Gastroesophageal sphincter (tissue), 4 donors: ENCODE measurements around the gene CLDN14. TPM values are rescaled to one million over a fixed set of nuclear protein-coding genes. Genes with fewer than 3 reads are reported as not detected.
"Not testable (repeated sequence)": the region's sequence is repeated elsewhere in the genome, so short reads cannot be mapped to it uniquely, and the experiment has no call there.

Experiments
- ATAC-seq: fragments of 150-250 bp; one replicate; pipeline ENCODE4 v1.9.1; 2016; ENCODE audit warnings: mild to moderate bottlenecking, moderate library complexity
- H3K27ac ChIP-seq, 4 donors: fragments of 200-600 bp; sonication (generic) in 3 of 4; 1 replicate in 3 of 4; 2 replicates in 1 of 4; pipeline ENCODE4 v1.5.1; 2016 to 2019
- H3K27me3 ChIP-seq: fragments of 200-600 bp; sonication (generic); one replicate; pipeline ENCODE4 v1.5.1; 2019
- H3K36me3 ChIP-seq, 2 donors: fragments of 200-600 bp; sonication (generic); one replicate each; pipeline ENCODE4 v1.5.1; 2019; ENCODE audit warnings: control low read depth in 1 of 2
- H3K4me1 ChIP-seq, 3 donors: fragments of 200-600 bp; sonication (generic); 1 replicate in 2 of 3; 2 replicates in 1 of 3; pipeline ENCODE4 v1.5.1; 2016 to 2019; ENCODE audit warnings: control low read depth in 2 of 3
- H3K4me3 ChIP-seq, 2 donors: fragments of 200-600 bp; sonication (generic); one replicate each; pipeline ENCODE4 v1.5.1; 2019; ENCODE audit warnings: mild to moderate bottlenecking in 1 of 2, moderate library complexity in 1 of 2
- H3K9me3 ChIP-seq, 3 donors: fragments of 200-600 bp; sonication (generic); one replicate each; pipeline ENCODE4 v1.5.1; 2017 to 2019; ENCODE audit warnings: control low read depth in 2 of 3
- EP300 ChIP-seq: sonication (generic); formaldehyde crosslinking; IDR thresholded peaks from one replicate; pipeline ENCODE4 v1.6.1; 2017; ENCODE audit warnings: antibody characterized with exemption, mild to moderate bottlenecking
- POLR2A ChIP-seq, 2 donors: fragments of 450-650 bp; IDR thresholded peaks; one replicate each; pipeline ENCODE4 v1.6.1; 2017; ENCODE audit warnings: antibody characterized with exemption in 2 of 2, mild to moderate bottlenecking in 2 of 2, moderate library complexity in 1 of 2
- POLR2AphosphoS5 ChIP-seq: sonication (generic); formaldehyde crosslinking; IDR thresholded peaks from one replicate; pipeline ENCODE4 v1.6.1; 2017; ENCODE audit warnings: antibody characterized with exemption
- WGBS, 2 donors: methylation state at CpG; one replicate each; pipeline ENCODE4 v1.1.5; 2018; ENCODE audit warnings: low coverage in 1 of 2; 5-methylcytosine and 5-hydroxymethylcytosine counted together
- total RNA-seq, 4 donors: library from RNA; depleted of rRNA; stranded (reverse); fragments of >200 nt; gene quantifications; one replicate each; pipeline ENCODE4 v1.1.0, GENCODE V29; 2016
- TF ChIP-seq, protein P1 (sequence below), 4 experiments: fragments of 200-600 bp in 2 of 4; fragments of 450-650 bp in 2 of 4; sonication (generic) in 1 of 4; IDR thresholded peaks; one replicate each; pipeline ENCODE4 v1.5.1; 2017 to 2019; ENCODE audit warnings: antibody characterized with exemption in 4 of 4, mild to moderate bottlenecking in 2 of 4, moderate library complexity in 2 of 4

Gene CLDN14
- total RNA-seq, 4 donors from 2014 or later, result 0.15 TPM; not detected in 3

DNA sequence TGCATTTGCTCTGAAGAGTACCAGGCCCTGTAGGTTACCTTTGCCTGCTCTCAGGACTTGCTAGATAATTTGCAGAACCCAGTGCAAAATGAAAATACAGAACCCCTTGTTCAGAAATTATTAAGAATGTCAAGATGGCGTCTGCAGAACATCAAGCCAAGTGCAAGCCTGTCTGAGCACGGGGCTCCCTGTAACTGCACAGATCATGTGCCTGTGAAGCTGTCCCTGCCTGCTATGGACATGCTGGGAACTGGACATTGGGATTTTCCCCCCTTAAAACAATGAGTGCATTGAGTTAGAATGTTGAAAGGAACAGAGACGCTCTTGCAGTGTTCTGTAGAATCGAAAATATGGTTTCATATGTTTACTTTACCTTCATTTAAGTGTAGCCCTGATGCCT lies 2.9 kb downstream of the CLDN14 start:
- H3K36me3 ChIP-seq, result no peaks in the 10 kb centered on the region
- no peak overlapping the region for H3K4me3 ChIP-seq
- H3K4me1 ChIP-seq, result no peaks in the 10 kb centered on the region
- TF ChIP-seq POLR2AphosphoS5 (no peak), EP300 (no peak), POLR2A (IDR thresholded peaks at IDR 0.05) (no peak)
- TF ChIP-seq, protein P1, sequence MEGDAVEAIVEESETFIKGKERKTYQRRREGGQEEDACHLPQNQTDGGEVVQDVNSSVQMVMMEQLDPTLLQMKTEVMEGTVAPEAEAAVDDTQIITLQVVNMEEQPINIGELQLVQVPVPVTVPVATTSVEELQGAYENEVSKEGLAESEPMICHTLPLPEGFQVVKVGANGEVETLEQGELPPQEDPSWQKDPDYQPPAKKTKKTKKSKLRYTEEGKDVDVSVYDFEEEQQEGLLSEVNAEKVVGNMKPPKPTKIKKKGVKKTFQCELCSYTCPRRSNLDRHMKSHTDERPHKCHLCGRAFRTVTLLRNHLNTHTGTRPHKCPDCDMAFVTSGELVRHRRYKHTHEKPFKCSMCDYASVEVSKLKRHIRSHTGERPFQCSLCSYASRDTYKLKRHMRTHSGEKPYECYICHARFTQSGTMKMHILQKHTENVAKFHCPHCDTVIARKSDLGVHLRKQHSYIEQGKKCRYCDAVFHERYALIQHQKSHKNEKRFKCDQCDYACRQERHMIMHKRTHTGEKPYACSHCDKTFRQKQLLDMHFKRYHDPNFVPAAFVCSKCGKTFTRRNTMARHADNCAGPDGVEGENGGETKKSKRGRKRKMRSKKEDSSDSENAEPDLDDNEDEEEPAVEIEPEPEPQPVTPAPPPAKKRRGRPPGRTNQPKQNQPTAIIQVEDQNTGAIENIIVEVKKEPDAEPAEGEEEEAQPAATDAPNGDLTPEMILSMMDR (IDR thresholded peaks at IDR 0.05), result no peak
- H3K9me3 ChIP-seq, result peaks cover 0 to 12% (median 0%) of the 10 kb centered on the region in 3 donors
- 55% methylated on average over 4 of the region's 4 CpGs; no CpG with 5 or more reads in 1 of the 2 donors for WGBS, 2 donors
- no peaks in the 10 kb centered on the region for H3K27me3 ChIP-seq
- H3K27ac ChIP-seq, result no peak overlapping the region
- ATAC-seq, result no peak

- H3K36me3 ChIP-seq, H3K27ac ChIP-seq, H3K27me3 ChIP-seq, ATAC-seq, H3K4me3 ChIP-seq, H3K4me1 ChIP-seq: not testable (repeated sequence)
- peaks cover 0 to 12% (median 0%) of the 10 kb centered on the region in 3 donors for H3K9me3 ChIP-seq
- 100% methylated on average over 1 of the region's 5 CpGs for WGBS, 2 donors
Observed at GRCh38 chr21:36476541-36476940, 3.4 kb downstream of the CLDN14 start.

DNA sequence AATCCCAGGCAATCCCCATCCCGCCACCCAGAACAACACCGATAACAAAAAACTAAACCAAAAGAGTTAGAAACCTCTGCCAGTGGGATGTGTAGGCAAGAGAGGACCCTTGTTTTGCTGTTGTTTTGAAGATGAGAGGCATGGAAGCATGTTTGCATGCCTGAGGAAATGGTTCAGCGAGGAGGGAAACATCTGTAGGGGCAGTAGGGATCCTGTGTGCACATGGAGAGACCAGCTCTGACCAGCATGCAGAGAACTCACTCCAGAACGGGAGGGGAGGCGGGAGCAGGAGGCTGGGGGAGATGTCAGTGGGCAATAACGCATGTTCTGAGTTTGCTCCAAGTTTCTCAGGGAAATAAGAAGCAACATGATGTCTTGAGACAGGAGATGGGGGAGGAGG lies 5.3 kb downstream of the CLDN14 start:
- WGBS, 2 donors, result 69 to 95% methylated on average over 2 to 6 of the region's 6 CpGs
- no peaks in the 10 kb centered on the region for H3K27me3 ChIP-seq
- H3K4me3 ChIP-seq, result no peak overlapping the region
- no peaks in the 10 kb centered on the region for H3K4me1 ChIP-seq
- no peak for ATAC-seq
- peaks cover 0 to 12% (median 0%) of the 10 kb centered on the region in 3 donors for H3K9me3 ChIP-seq
- TF ChIP-seq EP300, result no peak
- no peak overlapping the region for H3K27ac ChIP-seq
- no peaks in the 10 kb centered on the region for H3K36me3 ChIP-seq

DNA sequence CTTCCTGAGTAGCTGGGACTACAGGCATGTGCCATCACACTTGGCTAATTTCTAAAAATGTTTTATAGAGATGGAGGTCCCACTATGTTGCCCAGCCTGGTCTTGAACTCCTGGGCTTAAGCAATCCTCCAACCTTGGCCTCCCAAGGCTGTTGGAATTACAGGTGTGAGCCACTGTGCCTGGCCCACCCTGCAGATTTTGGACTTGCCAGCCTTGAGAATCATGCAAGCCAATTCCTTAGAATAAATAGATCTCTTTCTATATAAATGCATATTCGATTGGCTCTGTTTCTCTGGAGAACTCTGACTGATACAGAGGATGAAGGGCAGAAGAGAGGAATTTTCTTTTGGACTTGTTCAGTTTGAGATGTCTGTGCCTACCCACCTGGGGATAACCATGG lies 6.7 kb downstream of the CLDN14 start:
- no peak overlapping the region for H3K27ac ChIP-seq
- peaks cover 0 to 12% (median 0%) of the 10 kb centered on the region in 3 donors for H3K9me3 ChIP-seq
- H3K27me3 ChIP-seq, result no peaks in the 10 kb centered on the region
- TF ChIP-seq POLR2AphosphoS5 (no peak), EP300 (no peak), POLR2A (IDR thresholded peaks at IDR 0.05) (no peak)
- TF ChIP-seq, protein P1 (IDR thresholded peaks at IDR 0.05), result no peak
- H3K36me3 ChIP-seq, result no peaks in the 10 kb centered on the region
- ATAC-seq, result no peak
- H3K4me3 ChIP-seq, result no peak overlapping the region
- no peaks in the 10 kb centered on the region for H3K4me1 ChIP-seq
- 83 to 100% methylated on average over 1 of the region's 1 CpG for WGBS, 2 donors

GRCh38 chr21:36472377-36472776 lies 7.5 kb downstream of the CLDN14 start:
- ATAC-seq, result no peak
- Histone ChIP-seq H3K27ac (no peak overlapping the region), H3K4me3 (no peak overlapping the region), H3K9me3 (peaks cover 0 to 12% (median 0%) of the 10 kb centered on the region in 3 donors), H3K27me3 (no peaks in the 10 kb centered on the region), H3K4me1 (no peaks in the 10 kb centered on the region), H3K36me3 (no peaks in the 10 kb centered on the region)
- 86 to 100% methylated on average over 2 of the region's 2 CpGs for WGBS, 2 donors
- TF ChIP-seq EP300, result no peak

DNA sequence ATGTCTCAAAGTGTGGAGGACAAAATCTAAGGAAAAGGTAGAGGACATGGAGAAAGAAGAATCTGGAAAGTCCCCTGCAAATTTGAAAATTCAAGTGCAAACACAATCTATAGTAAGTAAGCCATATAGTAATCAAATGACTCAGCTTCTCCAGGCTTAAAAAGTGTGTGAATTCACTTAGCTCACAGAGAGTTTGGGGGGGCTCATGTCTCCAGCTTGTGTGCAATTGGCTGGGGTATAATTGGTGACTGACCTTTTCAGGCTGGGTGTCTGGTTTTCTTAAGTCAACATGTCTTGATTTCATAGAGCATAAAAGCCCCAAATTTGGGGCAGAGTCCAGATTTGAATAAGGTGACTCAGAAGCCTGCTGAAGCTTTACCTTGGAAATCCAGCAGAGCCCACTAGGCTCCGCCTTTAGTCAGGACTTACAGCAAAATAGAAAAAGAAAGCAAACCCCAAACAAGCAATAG lies 8.6 kb downstream of the CLDN14 start:
- Histone ChIP-seq H3K4me1 (no peaks in the 10 kb centered on the region), H3K36me3 (no peaks in the 10 kb centered on the region), H3K27ac (no peak overlapping the region), H3K4me3 (no peak overlapping the region), H3K9me3 (peaks cover 0 to 12% (median 0%) of the 10 kb centered on the region in 3 donors), H3K27me3 (no peaks in the 10 kb centered on the region)
- ATAC-seq, result no peak
- TF ChIP-seq POLR2AphosphoS5 (no peak), POLR2A (IDR thresholded peaks at IDR 0.05) (no peak), EP300 (no peak)
- TF ChIP-seq, protein P1 (IDR thresholded peaks at IDR 0.05), result no peak
- WGBS, 2 donors, result 60% methylated on average over 1 of the region's 1 CpG; no CpG with 5 or more reads in 1 of the 2 donors
